HG02970 (cell line): ENCODE results near the gene RBM47.
"Not testable (repeated sequence)": the region's sequence is repeated elsewhere in the genome, so short reads cannot be mapped to it uniquely, and the experiment has no call there.

ENCODE experiments used
- ATAC-seq: cut with Tn5 transposase; IDR thresholded peaks from one replicate; pipeline ENCODE4 v1.9.1; 2021; ENCODE audit warnings: mild to moderate bottlenecking, moderate library complexity, moderate number of reproducible peaks; ENCODE audit not compliant: unreplicated experiment, low FRiP score

The RBM47 gene

GRCh38 chr4:40392241-40392640 lies 237.4 kb downstream of the RBM47 start:
- not testable (repeated sequence) for ATAC-seq

- ATAC-seq: no peak
Observed at GRCh38 chr4:40389986-40390385, 239.7 kb downstream of the RBM47 start.

GRCh38 chr4:40388239-40388638 lies 241.4 kb downstream of the RBM47 start:
- no peak for ATAC-seq

GRCh38 chr4:40380647-40381046 lies 249.0 kb downstream of the RBM47 start:
- no peak for ATAC-seq

- ATAC-seq: no peak
Observed at GRCh38 chr4:40379248-40379647, 250.4 kb downstream of the RBM47 start.

- ATAC-seq: no peak
Observed at GRCh38 chr4:40378619-40379018, 251.0 kb downstream of the RBM47 start.

- no peak for ATAC-seq
Observed at GRCh38 chr4:40377512-40378365, 251.9 kb downstream of the RBM47 start.

GRCh38 chr4:40375620-40376019 lies 254.0 kb downstream of the RBM47 start:
- ATAC-seq: no peak

GRCh38 chr4:40375095-40375494 lies 254.6 kb downstream of the RBM47 start:
- ATAC-seq: no peak

GRCh38 chr4:40373636-40374035 lies 256.0 kb downstream of the RBM47 start:
- ATAC-seq: no peak
